ENCODE results near the gene AKNAD1.
"Not testable (repeated sequence)": the region's sequence is repeated elsewhere in the genome, so short reads cannot be mapped to it uniquely, and the experiment has no call there.

Gene AKNAD1, protein sequence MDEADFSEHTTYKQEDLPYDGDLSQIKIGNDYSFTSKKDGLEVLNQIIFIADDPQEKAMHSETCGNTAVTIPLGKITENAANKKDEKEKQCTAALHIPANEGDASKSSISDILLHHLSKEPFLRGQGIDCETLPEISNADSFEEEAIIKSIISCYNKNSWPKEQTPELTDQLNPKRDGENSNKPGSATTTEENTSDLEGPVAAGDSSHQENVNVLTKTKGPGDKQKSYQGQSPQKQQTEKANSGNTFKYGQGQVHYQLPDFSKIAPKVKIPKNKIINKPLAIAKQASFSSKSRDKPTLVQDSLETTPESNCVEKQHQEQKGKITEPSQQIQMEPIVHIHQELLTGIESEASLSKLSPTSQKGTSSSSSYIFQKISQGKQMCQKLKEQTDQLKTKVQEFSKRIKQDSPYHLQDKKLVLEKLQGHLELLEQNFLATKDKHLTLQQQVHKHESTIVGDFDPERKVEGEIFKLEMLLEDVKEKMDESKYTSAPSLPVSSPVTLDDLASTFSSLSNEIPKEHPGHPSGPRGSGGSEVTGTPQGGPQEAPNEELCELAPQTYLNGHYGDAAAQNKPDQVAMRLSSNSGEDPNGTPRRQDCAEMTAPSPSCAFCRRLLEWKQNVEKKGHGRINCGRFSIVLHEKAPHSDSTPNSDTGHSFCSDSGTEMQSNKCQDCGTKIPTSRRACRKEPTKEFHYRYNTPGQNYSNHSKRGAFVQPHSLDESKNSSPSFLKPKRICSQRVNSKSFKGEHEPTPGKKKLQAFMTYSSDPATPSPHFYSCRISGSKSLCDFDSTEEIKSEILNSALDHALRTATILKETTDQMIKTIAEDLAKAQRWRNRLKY

DNA sequence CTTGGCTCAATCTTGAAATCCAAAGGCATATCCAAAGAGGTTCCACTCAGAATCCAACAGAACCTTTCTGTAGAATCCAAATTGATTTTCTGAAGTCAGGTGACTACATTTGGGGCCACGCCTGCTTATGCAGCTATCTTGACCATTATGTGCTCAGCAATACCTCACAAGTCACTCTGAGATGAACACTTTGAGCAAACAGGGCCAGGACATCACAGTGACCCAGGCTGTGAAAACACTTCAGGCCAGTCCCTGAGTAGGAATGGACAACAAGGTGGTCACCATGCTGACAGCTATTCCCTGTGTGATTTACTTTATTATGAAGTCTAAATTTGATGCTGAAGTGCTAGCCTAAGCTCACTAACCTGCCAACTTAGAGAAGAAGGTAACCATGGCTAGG, at the start of gene AKNAD1:
Gene AKNAD1, minus strand, starts transcription at position 101 of the 400 bp plus-strand sequence. CDS start 4,430 bp downstream, outside the sequence.
- no peak for DNase-seq

DNA sequence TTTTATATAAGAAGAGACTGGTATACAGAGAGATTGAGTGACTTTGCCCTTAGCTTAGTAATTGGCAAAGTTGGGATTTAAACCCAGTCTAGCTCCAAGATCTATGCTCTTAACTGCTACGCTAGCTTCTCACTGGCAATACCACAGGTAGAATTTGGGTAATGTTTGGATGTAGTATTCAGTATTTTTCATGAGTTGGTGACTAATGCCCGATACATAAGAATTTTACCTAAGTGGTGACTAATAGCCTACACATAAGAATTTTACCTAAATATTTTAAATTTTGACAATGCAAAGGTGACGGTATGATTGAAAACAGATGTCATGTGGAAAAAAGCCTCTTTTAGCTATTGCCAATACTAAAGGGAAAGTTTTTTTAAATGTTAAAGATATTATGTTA, 44.2 kb upstream of the AKNAD1 start:
- no peak for DNase-seq

DNA sequence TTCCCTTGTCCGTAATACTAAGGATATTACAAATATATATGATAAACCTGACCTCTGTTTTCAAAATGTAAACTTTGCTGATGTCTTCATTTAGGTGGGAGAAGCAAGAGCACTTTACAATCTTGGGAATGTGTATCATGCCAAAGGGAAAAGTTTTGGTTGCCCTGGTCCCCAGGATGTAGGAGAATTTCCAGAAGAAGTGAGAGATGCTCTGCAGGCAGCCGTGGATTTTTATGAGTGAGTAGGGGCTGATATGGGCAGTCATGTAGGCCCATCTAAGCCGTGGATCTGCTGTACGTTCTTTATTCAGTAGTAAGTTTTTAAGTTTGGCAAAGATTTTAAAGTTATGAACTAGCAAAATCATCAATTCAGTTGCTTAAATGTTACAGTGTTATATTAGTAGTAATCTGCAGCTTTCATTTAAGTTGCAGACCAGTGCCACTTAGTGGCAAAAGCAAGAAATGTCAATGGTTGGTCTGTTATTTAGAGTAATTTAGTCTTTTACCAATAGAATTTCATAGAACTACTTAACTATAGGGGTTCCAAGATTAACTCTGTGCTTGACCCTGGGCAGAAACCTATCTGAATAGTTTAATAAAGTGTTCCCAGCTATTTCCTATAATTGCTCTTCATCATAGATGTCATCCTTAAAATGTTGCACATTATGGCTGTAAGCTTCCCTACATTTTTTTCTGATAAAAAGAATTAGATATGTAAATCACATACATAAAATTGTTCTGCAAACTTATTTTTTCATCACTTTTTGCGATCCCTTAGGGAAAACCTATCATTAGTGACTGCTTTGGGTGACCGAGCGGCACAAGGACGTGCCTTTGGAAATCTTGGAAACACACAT, 41.2 kb upstream of the AKNAD1 start:
- peak; percentile 64 for DNase-seq

DNA sequence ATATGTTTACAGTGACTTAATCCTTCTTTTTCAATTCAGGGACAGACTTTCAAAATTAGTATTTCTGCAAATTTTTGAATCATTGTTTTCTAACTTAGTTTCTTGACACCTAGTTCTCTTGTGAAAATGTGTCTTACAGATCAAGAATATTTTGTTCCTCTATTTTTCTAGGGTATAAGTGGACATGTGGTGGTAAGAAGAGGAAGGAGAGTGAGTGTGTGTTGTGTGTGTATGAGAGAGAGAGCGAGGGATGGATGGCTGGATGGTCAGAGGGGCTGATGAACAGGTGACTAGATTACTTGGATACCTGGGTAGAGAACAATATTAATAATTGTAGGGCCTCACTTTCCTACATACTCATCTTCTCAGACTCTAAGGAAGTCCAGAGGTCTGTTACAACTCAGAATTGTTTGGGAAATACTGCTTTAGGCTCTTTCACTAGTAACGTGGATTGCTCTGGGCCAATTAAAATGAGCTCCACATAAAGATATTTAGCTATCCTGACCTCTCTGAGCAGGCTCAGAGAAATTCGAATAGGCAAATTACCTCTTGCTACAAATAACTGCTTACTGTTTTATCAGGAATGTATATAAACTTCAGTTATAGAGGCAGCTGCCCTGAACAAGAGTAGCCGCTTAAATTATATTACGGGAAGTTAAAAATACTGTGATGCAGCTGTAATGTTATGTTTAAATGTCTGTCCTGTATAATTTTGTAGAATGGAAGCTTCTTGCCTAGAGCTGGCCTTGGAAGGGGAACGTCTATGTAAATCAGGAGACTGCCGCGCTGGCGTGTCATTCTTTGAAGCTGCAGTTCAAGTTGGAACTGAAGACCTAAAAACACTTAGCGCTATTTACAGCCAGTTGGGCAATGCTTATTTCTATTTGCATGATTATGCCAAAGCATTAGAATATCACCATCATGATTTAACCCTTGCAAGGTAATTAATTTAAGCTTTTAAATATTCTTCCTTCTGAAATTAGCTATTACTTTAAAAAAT, 39.6 kb upstream of the AKNAD1 start:
- DNase-seq, result no peak

DNA sequence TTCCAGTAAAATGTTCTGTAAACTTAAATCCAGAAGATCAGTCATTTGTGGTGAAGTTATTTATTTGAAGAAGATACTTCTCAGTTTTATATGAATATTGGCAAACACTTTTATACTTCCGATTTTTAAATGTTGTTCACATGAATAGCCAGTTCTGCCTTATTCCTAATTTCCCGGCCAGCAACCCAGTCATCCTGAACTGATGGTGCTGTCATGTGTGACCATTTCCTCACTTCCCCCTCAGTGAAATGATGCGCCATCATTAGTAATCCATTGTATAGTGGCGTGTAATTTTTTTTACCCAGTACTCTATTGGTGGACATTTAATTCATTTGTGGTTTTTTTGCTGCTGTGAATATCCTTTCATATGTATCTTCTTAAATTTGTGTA, 36.2 kb upstream of the AKNAD1 start:
- no peak for DNase-seq

DNA sequence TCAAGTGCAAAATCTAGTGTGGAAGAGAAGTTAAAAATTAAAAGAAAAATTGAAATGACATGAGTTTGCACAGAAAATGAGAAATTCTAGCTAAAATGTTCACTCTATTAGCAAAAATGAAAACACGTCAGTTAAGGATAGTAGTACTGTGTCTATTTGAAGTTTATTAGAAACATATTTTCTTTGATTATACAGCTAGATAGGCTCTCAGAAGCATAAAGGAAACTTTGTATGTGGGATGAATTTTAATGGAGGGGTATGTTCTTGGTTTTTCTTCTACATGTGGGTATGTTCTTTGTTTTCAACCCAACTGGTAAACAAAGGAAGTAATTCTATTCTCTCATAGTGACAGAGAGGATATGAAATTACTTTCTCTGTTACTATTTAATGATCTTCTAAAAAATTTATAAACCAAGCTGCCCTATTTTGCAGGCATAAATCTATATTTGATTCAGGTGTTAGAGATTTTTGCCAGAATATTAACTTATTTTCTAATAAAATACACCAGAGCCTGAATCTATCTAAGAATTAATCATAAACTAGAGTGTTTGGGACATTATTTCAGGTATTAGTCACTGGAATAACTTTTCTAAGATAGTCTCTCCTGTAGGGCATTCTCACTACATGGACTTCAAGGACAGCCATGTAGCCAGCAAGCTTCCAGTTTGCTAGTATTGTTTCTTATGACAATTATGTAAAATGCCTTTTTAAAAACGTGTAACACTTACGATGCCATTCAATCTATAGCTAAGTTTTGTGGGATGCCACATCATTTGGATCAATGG, 35.7 kb upstream of the AKNAD1 start:
- no peak for DNase-seq

DNA sequence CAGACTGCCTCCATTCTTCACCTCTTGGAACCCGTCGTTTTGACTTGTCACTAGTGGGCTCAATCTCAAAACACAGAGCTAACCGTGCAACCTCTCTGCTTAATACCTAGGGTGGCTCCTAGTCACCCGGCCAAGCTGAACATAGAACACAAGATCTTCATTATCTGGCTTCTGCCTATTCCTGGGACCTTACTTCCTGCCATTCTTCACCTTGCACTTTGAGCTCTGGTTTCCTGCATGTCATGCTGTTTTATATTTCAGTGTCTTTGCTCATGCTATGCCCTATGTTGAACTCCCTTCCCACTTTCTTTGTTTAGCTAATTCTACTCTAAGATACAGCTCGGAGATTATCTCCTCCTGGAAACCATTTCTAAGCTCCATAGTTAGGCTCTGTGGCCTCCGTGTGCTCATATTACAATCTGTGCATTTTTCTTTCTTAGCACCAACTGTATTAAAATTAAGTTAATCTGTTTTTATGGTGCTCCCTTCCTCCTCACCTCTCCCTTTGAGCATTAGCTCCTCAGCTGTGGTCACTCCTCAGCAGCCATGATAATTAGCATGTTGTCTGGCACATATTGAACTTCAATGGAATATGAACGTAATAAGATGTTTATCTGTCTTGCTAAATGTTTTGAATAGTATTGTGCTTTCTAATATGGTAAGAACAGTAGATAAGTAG, 33.0 kb upstream of the AKNAD1 start:
- no peak for DNase-seq

DNA sequence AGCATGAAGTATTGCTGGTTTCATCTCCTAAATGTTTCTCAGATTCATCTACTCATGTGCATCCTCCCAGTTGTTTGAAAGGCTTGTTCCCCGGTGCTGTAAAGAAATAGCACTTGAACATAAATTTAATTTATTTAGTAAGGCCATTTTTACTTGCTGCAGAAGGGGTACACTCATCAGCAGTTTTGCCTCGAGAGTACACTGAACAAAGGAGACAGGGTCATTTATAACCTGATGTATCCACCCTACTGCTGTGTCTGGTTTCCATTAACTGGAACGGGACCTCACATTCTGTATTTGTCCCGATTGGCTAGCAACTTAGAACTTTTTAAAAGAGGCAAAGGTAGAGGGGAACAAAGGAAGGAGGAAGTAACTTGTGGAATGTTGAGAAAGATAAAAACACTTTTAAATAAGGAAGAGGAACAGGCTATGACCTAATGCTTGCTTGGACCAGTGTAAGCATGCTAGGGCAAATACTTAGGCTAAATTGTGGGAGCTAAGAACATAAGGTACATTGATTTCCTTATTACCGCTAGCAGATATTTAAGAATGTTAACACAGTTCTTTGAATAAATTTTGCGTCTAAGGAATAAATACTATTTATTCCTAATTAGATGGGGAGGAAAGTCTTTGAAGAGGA, 32.2 kb upstream of the AKNAD1 start:
- not testable (repeated sequence) for DNase-seq

DNA sequence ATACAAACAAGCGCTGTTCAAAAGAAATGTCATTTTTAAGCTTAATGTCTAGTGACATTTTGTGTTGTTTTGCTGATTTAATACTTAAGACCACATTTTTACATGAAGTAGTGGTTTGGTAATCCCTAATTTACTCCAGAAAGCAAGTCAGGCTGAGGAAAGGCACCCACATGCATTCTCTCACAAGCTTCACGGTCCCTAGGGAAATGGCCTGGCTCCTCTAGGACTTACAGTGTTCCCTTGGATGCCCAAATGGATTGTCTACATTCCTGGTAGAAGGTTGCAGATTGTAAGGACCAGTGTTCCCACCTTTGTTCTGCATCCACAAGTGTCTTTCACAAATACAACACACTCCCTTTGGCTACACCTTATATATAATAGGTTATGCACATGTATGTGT, 29.4 kb upstream of the AKNAD1 start:
- DNase-seq, result no peak

DNA sequence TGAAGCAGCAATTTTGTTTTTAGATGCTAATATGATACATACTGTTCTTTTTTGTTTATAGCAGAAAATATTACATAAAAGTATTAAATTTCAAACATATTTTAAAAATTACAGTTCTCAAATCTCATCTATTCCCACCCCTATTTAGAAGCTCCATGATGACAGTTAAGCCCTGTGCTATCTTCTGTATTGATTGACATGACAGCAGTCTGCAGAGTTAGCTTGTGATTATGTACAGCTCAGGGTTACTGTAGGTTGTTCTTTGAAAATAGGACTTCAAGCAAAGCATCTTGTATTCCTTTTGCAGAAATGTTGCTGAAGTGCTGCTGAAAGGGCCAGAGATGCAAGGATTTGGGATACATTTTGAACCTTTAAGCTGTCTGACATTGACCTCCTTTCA, 28.1 kb upstream of the AKNAD1 start:
- DNase-seq, result no peak

DNA sequence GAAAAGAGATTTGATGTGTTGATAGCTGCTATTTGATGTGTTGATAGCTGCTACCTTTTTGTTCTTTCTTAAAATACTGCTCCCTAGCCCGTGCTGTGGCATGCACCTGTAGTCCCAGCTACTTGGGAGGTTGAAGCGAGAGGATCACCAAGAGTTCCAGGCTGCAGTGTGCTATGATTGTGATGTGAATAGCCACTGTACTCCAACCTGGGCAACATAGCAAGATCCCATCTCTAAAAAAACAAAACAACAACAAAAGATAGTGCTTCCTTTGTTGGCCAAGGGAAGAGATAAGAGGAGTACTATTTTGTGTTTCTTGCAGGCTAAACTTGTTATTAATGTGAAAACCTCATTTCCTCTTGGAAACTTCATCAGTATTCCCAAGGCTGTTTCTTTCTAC, 25.9 kb upstream of the AKNAD1 start:
- no peak for DNase-seq

DNA sequence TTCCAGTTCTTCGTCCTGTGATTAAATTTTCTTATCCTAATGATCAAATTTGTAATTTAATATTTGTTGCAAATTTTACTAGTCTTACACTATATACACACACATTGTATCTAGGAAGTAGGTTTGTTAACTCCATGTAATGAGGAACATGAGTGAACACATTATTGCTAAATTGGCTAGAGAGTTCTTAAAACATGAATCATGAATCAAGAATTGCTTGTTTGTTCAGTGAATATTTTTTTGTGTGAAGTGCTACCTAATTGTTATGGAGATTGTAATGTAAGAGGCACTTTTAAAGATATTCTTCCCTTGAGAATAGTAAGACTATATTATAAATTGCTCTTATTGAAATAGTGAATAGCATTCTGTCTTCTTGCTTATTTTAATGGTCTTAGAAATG, 24.5 kb upstream of the AKNAD1 start:
- no peak for DNase-seq

DNA sequence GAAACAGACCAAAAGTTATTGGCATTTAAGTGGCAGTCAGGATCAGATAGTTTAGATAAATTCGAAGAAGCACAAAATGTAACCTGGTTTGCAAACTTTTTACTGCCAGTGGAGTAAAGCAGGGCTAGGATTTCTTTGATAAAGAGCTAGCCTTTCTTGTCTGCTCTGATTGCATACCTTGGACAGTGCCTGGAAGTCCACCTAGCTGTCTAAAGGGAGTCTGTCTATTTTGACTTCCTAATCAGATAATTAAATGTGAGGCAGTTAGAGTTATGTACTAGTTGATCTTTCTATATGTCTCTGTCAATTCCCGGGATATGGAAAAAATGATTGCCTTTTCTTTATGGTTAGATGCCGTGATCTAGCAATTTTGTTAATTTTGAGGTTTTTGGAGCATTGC, 24.0 kb upstream of the AKNAD1 start:
- DNase-seq, result no peak

DNA sequence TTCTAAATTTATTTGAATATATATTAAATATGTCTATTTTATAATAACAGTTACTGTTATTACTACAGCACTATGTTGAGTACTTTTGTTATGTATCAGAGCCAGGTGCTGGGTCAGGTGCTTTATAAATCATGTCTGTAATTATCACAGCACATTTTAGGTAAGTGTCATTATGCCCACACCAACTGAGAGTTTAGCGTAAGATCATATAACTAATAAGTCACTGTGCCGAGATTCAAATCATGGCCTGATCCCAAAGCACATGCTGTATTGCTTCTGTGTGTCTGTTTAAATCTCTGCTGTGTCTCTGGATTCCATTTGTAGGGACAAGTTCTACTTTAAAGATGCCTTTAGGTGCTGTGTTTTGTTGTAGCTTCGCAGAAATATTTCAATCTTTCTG, 21.8 kb upstream of the AKNAD1 start:
- DNase-seq, result no peak

DNA sequence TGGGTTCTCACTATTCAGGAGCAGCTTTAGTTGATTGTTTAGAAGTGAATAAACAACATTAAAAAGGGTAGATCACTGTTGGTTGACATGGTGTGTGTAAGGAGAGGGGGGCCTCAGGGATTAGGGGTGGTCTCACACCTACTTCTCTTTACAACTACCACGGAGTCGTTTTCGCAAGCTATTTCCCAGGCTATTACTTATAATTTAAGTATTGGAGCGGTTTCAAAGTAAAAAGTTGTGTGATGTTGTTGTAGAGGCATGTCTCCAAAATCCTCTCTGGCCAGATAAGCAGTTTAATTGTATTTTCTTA, 21.2 kb upstream of the AKNAD1 start:
- no peak for DNase-seq

DNA sequence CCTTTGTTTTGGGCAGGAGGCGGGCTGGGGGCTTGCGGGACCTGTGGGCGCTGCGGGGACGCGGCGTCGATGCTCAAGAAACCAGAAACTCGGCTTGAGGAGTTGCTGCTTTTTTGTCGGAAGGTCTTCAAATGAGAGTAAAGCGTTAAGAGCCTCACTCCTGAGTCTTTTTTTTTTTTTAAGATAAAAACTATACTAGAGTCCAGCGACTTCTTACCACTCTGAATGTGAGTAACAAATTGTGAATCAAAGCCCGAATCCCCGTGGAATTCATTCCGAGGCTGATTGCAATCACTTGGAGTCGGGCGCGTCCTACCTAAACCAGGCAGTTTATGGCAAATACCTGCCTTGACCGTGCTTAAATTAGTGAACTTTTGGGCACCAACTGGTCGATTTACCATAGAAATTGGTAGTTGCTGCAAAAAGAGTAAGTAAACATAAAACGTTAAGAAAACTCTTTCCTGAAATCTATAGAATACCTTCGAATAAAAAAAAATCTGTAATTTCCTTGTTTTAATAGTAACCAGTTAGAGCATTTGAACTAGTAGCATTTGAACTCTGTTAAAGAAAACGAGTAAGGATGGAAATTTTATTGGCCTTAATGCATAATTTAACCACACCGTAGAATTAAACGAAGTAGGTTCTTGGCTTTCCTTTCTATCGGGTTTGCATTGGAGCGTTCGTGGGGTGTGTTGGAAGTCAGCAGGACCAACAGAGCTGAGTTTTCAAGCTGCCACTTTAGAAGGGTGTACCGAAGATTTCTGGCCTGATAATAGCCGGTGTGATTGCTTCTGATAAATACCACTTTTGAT, 20.7 kb upstream of the AKNAD1 start:
- no peak for DNase-seq

DNA sequence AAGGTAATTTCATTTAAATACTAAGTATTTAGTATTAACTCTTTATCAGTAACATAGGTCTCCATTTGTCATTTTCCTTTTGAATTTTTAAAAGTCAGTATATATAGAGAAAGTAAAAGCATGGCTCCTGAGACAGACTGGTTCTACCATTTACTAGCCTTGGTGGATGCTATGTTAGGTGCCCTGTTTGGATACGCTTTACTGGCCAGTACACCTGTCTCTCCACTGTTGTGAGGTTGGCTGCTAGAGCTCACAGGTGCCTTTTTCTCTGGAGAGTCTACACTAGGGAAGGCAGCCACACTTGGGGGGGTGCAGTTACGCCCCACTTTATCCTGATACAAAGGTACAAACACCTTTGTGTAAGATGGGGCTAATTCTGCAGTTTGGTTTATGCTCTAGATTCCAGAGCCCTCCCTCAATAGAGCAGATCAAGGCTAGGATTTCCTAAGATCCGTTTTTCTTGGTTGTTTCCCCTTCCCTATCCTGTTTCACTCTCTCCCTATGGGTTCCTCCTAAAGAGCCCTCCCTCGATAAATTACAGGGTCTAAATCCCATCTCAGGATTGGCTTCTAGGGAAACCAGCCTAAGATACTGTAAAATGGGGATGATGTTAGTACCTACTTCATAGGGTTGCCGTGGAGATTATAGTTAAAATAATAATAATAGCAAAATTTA, 14.3 kb upstream of the AKNAD1 start:
- DNase-seq, result no peak

DNA sequence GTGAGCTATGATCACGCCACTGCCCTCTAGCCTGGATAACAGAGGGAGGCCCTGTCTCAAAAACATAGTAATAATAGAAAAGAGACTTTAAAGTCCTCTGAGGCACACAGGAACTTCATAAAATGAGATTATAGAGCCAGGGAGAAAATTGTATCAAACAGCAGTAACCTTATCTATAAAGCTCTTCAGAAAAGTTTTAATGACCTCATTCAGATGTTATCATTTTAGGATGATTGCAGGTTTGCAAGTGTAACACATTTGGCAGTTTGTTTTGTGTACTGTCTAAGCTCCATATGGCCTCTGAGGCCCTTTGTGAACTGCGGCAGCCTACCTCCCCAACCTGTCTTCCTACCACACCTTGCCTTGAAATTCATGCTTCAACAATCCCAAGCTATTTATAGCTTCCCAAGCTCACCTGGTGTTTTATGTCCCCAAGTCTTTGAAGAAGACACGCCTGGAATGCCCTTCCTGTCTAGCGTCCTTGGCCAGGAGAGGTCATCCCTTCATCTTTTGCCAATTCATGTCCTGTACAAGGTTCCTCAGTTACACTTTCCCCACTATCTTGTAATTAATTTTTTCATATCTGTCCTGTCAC, 8.5 kb upstream of the AKNAD1 start:
- no peak for DNase-seq
